Measurements from ENCODE around the gene RTF1.

The RTF1 gene

DNA sequence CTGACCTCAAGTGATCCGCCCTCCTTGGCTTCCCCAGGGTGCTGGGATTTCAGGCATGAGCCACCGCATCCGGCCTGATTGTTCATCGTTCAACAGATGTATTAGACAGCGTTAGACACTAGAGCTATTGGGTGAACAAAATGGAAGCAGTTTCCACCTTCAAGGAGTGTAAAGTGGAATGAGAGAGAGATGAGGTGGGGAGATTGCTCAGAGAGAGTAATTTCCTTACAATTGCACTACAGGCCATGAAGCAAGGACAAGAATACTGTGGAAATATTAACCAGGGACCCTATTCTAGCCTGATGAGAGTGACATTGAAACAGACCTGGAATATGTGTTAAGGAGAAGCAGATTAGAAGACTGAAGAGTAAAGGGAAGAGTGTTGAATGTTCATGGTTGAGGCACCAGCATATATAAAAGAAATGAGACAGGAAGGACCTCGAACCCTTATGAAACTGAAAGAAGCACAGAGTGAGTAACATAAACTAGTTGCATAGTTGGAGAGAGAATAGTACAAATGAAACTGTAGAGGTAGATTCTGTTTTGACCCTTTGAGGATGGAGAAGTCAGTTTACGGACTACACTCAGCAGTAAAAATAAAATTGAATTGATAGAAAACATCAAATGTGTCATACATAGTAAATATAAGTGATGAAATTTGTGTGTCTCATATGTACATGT lies 7.2 kb downstream of the RTF1 start:
- TF ChIP-seq GATA2 (IDR thresholded peaks at IDR 0.05; ENCODE audit: low read depth, low read length) = no peak
- TF ChIP-seq GATA3 (IDR thresholded peaks at IDR 0.05; ENCODE audit: low read depth, low read length) = no peak

DNA sequence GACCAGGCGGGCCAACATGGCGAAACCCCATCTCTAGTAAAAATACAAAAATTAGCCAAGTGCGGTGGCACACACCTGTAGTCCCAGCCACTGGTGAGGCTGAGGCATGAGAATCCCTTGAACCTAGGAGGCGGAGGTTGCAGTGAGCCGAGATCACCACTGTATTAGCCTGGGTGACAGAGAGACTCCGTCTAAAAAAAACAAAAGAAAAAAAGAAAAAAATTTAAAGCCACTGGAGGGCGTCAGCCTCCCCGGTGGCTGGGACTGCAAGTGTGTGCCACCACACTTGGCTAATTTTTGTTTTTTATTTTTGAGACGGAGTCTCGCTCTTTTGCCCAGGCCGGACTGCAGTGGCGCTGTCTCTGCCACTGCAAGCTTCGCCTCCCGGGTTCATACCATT lies 7.9 kb downstream of the RTF1 start:
- TF ChIP-seq GATA2 (IDR thresholded peaks at IDR 0.05; ENCODE audit: low read depth, low read length) = no peak
- TF ChIP-seq GATA3 (IDR thresholded peaks at IDR 0.05; ENCODE audit: low read depth, low read length) = no peak

DNA sequence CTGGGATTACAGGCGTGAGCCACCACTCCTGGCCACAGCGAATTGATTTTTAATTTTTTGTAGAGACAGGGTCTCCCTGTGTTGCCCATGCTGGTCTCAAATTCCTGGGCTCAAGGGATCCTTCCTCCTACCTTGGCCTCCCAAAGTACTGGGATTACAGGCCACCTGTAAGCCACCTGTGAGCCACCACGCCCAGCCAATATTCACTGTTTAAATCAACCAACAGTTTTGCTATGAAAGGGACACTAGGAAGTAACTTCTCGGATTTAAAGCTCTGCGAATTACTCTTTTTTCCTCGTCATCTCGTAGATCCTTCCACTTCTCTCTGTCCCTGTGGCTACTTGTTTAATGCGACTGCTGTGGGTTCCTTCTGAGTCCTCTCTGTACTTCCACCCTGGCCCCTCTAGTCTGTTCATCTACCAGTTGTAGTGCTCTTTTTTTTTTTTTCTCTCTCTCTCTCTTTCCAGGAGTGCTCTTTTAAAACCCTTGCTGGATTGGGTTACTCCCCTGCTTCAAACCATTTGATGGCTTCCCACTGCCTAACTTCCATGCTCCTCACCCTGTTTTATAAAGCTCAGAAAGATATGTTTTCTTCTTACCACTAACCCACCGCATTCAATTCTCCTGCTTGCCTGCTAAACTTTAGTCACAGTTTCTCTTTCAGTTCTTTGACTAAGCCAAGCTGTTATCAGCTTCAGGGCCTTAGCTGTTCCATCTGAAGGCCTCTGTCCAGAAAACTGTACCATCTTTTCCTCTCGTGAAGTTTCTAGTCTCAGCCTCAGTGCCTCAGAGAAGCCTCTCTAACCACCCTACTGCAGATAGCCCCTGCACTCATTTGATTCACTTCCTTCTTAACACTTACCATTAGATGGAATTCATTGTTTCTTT lies 12.4 kb downstream of the RTF1 start:
- TF ChIP-seq GATA2 (IDR thresholded peaks at IDR 0.05; ENCODE audit: low read depth, low read length) = no peak
- no peak for TF ChIP-seq GATA3 (IDR thresholded peaks at IDR 0.05; ENCODE audit: low read depth, low read length)

DNA sequence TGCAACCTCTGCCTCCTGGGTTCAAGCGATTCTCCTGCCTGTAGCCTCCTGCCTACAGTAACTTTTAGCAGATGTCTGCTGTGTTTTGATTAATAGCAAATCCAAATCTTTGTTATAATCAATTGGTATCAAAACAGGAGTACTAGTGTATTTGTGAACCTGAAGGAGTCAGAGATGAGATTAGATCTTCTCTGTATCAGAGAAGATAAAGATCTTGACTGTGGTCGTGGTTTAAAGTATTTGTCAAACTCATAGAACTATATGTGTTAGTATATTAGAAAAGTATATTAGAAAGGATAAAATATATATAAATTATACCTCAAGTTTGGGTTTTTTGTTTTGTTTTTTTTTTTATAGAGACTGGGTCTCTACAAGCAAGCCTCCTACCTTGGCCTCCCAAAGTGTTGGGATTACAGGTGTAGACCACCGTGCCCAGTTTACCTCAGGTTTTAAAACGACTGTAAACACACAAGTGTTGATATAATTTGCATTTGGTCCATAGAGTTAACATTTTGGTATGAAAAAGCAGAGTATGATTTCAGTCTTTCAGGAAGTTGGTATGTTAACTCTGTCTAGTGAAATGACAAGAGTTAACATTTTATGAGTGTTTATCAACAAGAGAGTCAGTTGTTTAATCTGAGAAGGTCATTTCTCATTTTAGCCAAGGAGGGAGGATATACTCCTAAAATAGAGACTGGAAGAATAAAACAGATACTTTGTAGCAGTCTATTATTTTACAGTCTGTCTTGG lies 18.3 kb downstream of the RTF1 start:
- no peak for TF ChIP-seq GATA3 (IDR thresholded peaks at IDR 0.05; ENCODE audit: low read depth, low read length)
- no peak for TF ChIP-seq GATA2 (IDR thresholded peaks at IDR 0.05; ENCODE audit: low read depth, low read length)

DNA sequence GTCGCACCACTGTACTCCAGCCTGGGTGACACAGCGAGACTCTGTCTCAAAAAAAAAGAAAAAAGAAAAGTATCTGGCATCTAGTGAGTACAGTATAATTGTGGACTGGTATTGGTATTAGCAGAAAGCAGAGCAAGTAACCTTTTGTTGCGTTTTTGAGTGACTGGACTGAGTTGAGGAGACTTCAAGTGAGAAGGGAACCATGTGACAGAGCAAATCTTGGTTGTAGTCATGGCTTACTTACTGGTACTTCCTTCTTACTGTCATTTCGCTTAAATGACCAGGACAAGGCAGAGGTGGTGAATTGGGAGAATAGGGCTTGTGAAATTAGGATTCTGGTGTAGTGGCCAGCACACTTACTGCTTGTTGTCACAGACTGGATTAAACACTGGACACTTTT lies 20.6 kb downstream of the RTF1 start:
- no peak for TF ChIP-seq GATA2 (IDR thresholded peaks at IDR 0.05; ENCODE audit: low read depth, low read length)
- TF ChIP-seq GATA3 (IDR thresholded peaks at IDR 0.05; ENCODE audit: low read depth, low read length) = no peak

DNA sequence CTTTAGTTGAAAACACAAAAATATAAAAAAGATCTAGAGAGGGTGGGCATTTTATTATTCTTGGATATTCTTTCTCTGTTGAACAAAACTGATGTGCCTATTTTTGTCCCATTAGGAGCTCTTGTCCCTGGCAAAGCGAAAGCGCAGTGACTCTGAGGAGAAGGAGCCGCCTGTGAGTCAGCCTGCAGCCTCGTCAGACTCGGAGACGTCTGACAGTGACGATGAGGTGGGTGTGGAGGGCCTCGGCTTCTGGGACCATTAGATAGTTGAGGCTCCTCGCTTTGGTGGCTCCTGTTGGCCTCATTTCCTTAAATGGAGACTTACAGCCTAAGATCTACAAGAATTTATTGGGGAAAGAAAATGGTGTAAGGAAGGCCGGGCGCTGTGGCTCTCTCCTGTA lies 21.3 kb downstream of the RTF1 start:
- no peak for TF ChIP-seq GATA2 (IDR thresholded peaks at IDR 0.05; ENCODE audit: low read depth, low read length)
- TF ChIP-seq GATA3 (IDR thresholded peaks at IDR 0.05; ENCODE audit: low read depth, low read length) = no peak

DNA sequence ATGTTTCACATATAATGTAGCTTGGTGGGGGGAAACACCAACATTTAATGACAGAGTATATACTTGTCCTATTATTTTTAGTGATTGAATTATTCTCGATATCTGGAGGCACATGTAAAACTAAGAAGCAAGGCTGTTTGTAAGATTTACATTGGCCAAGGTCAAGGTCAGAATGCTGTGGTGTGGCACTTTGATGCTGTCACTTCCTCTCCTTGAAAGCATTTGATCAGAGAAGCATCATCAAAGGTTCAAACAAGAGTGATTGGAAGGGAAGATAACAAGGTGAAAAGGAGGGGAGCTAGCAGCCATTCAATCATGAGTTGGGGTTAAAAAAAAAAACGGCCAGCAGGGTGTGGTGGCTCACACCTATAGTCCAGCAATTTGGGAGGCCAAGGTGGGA lies 26.4 kb downstream of the RTF1 start:
- TF ChIP-seq GATA2 (IDR thresholded peaks at IDR 0.05; ENCODE audit: low read depth, low read length) = no peak
- no peak for TF ChIP-seq GATA3 (IDR thresholded peaks at IDR 0.05; ENCODE audit: low read depth, low read length)

DNA sequence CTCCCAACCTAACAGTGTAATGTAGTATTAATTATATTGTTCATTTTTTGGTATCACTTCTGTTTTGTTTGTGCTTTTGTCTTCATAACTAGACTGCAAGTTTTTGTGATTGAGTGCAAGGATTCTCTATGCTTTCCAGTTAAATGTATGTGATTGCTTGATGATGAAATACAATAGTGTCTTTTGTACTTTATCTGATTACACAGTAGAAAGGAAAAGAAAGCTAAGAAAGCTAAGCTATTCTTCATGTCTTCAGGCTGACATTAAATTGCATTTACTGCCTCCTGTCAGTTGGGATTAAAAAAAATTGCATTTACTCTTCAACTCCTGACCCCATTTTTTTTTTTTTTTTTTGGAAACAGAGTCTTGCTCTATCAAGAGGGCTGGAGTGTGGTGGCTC lies 28.5 kb downstream of the RTF1 start:
- TF ChIP-seq GATA2 (IDR thresholded peaks at IDR 0.05; ENCODE audit: low read depth, low read length) (no peak), GATA3 (IDR thresholded peaks at IDR 0.05; ENCODE audit: low read depth, low read length) (no peak)

DNA sequence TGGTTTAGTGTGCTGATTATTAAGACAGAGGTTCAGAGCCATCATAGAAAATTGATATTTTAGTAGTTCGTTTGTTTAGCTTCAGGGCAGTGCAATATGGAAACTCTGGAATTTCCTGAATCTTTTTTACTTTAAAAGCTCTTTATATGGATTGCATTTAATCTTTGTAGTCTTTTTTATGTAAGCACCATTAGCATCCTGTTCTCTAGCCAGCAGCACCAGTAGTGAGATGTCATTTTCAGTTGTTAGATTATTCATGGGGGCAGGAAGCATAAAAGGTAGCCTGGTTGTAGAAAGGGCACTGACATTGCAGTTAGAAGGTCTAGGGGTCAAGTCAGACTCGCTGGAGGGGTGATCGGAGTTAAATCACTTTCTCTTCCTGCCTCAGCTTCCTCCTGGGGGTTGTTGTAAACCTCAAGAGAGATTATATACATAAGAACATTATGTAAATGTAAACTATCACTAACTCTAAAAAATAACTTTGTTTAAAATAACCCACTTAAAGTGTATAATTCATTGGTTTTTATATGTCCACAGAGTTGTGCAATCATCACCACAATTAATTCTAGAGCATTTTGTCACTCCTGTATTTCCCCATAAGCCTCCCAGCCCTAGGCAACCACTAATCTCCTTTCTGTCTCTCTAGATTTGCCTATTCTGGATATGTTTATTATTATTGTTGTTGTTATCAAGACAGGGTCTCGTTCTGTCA lies 45.3 kb downstream of the RTF1 start:
- TF ChIP-seq GATA2 (IDR thresholded peaks at IDR 0.05; ENCODE audit: low read depth, low read length) (no peak), GATA3 (IDR thresholded peaks at IDR 0.05; ENCODE audit: low read depth, low read length) (no peak)

DNA sequence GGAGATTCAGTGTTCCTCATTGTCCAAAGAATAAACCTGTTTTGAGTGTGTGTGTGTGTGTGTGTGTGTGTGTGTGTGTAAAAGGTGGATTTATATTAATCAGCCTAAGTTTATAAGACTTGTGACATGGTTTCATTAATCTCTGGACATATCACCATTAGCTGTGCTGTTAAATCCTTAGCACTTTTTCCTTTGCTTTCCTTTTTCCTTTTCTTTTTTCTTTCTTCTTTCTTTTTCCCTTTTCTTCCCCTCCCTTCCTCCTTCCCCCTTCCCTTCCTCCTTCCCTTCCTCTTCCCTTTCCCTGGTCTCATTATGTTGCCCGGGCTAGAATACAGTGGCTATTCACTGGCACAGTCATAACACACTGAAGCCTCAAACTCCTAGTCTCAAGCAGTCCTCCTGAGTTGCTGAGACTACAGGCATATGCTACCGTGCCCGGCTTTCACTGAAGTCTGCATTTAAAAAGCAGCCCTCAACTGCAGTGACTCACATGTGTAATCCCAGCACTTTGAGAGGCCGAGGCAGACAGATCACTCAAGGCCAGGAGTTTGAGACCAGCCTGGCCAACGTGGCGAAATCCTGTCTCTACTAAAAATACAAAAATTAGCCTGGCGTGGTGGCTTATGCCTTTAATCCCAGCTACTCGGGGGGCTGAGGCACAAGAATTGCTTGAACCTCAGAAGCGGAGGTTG lies 48.1 kb downstream of the RTF1 start:
- TF ChIP-seq GATA3 (IDR thresholded peaks at IDR 0.05; ENCODE audit: low read depth, low read length) (no peak), GATA2 (IDR thresholded peaks at IDR 0.05; ENCODE audit: low read depth, low read length) (no peak)

DNA sequence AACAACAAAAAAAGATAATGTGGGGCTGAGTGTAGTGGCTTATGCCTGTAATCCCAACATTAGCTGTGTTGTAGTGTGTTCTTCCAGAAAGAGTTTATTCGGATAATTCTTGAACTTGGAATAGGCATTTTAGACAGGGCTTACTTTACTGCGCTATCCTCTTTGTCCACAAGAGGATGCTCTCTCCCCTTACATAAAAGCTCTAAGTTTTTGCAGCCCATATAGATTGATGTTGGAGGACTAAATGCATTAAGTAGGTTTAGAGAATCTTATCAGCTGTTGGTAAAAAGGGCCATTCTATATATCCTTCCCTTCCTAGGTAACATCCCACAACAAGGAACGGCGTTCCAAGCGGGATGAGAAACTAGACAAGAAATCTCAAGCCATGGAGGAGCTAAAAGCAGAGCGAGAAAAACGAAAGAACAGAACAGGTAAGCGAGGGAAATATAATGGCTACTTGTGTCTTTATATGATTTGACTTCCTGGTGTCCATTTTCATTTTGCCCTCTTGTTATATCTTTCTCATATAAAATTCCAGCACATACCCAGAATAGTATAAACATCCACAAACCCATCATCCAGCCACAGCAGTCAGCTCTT lies 49.0 kb downstream of the RTF1 start:
- TF ChIP-seq GATA3 (IDR thresholded peaks at IDR 0.05; ENCODE audit: low read depth, low read length) = no peak
- TF ChIP-seq GATA2 (IDR thresholded peaks at IDR 0.05; ENCODE audit: low read depth, low read length) = no peak

DNA sequence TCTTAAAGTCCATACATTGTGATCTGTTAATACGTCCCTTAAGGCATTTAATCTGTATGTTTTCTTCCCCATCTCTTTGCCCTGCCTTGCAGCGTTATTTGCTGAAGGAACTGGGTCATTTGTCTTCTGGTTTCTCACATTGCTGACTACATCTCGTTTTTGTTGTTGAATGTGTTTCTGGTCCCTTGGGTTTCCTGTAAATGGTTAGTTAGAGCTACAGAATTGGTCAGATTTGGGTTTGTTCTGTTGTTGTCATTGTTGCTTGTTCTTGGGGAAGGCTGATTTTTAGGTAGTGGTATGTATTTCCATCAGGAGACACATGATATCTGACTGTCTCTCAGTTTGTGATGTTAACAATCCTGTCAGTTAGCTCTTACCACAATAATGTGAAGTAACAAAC lies 49.8 kb downstream of the RTF1 start:
- TF ChIP-seq GATA3 (IDR thresholded peaks at IDR 0.05; ENCODE audit: low read depth, low read length) (no peak), GATA2 (IDR thresholded peaks at IDR 0.05; ENCODE audit: low read depth, low read length) (no peak)

DNA sequence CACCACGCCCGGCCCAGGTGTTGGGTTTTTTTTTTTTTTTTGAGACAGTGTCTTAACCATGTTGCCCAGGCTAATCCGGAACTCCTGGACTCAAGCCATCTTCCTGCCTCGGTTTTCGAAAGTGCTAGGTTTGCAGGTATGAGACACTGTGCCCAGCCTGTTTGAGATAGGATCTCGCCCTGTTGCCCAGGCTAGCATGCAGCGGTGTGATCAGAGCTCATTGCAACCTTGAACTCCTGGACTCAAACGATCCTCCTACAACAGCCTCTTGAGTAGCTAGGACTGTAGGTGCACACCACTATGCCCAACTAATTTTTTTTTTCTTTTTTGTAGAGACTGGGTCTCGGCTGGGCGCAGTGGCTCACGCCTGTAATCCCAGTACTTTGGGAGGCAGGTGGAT lies 56.5 kb downstream of the RTF1 start:
- TF ChIP-seq GATA2 (IDR thresholded peaks at IDR 0.05; ENCODE audit: low read depth, low read length) = no peak
- no peak for TF ChIP-seq GATA3 (IDR thresholded peaks at IDR 0.05; ENCODE audit: low read depth, low read length)

All from SH-SY5Y (cell line).